ENCODE data around the gene SPOCK1. TPM values are rescaled to one million over a fixed set of nuclear protein-coding genes. Genes with fewer than 3 reads are reported as not detected.

The SPOCK1 gene
- total RNA-seq, 1 experiment from 2014 or later = 10.9 TPM

- Histone ChIP-seq H4K91ac (ENCODE audit: insufficient read length, low read depth, low read length) (no peak overlapping the region), H3K4me2 (ENCODE audit: insufficient read depth, insufficient read length, low read length) (no peak overlapping the region), H2BK20ac (ENCODE audit: low read depth, low read length, poor library complexity, severe bottlenecking) (no peak overlapping the region), H2BK12ac (ENCODE audit: insufficient read length, low read depth, low read length) (no peak overlapping the region), H2BK120ac (ENCODE audit: low read depth, low read length, poor library complexity, severe bottlenecking) (no peak overlapping the region), H2BK5ac (ENCODE audit: insufficient read length, low read length) (no peak overlapping the region), H3K79me1 (ENCODE audit: insufficient read depth, low read depth, low read length, poor library complexity, severe bottlenecking) (no peaks in the 10 kb centered on the region), H2AFZ (ENCODE audit: low read length) (no peak overlapping the region), H3K9me3 (ENCODE audit: control insufficient read depth, low read depth, low read length) (no peaks in the 10 kb centered on the region), H2AK5ac (ENCODE audit: insufficient read length, low read length) (no peak overlapping the region), H4K20me1 (ENCODE audit: control insufficient read depth, insufficient read depth, insufficient read length) (no peaks in the 10 kb centered on the region), H3K14ac (ENCODE audit: insufficient read depth, low read length) (no peak overlapping the region; the same call in 1 of the 2 replicates), H4K5ac (ENCODE audit: insufficient read length, low read depth, low read length) (no peak overlapping the region), H4K8ac (replicated peaks; ENCODE audit: insufficient read length, low read depth, low read length) (no peak overlapping the region), H3K27ac (ENCODE audit: insufficient read length, low read depth, low read length) (no peak overlapping the region), H3T11ph (ENCODE audit: low read length) (no peak overlapping the region), H3K4ac (ENCODE audit: low read depth, low read length) (no peak overlapping the region), H3K23ac (ENCODE audit: insufficient read length, low read depth, low read length) (peak overlapping the region; percentile 70), H3K4me1 (ENCODE audit: insufficient read depth, low read length) (no peaks in the 10 kb centered on the region), H2BK15ac (ENCODE audit: low read depth, low read length) (no peak overlapping the region), H3K18ac (ENCODE audit: insufficient read length, low read depth, low read length) (no peak overlapping the region), H3K56ac (ENCODE audit: insufficient read length, low read depth, low read length) (no peak overlapping the region), H3K9ac (ENCODE audit: extremely low read depth, insufficient read length, low read length) (no peak overlapping the region), H3K23me2 (ENCODE audit: insufficient read length, low read depth, low read length, poor library complexity, severe bottlenecking) (no peaks in the 10 kb centered on the region), H3K27me3 (ENCODE audit: insufficient read depth, low read length) (no peaks in the 10 kb centered on the region), H3K79me2 (ENCODE audit: insufficient read depth, low read length) (no peaks in the 10 kb centered on the region)
- Mint-ChIP-seq H3K36me3 (ENCODE audit: insufficient read depth in 1 of 3, low read depth in 3 of 3) (no peaks in the 10 kb centered on the region), H3K27me3 (ENCODE audit: low read depth) (no peaks in the 10 kb centered on the region; the same call in none of the 2 replicates), H3K4me3 (no peak overlapping the region), H3K27ac (no peak overlapping the region), H3K4me1 (no peaks in the 10 kb centered on the region), H3K9me3 (no peaks in the 10 kb centered on the region; a peak in 1 of 5 replicates)
- TF ChIP-seq, protein P1, sequence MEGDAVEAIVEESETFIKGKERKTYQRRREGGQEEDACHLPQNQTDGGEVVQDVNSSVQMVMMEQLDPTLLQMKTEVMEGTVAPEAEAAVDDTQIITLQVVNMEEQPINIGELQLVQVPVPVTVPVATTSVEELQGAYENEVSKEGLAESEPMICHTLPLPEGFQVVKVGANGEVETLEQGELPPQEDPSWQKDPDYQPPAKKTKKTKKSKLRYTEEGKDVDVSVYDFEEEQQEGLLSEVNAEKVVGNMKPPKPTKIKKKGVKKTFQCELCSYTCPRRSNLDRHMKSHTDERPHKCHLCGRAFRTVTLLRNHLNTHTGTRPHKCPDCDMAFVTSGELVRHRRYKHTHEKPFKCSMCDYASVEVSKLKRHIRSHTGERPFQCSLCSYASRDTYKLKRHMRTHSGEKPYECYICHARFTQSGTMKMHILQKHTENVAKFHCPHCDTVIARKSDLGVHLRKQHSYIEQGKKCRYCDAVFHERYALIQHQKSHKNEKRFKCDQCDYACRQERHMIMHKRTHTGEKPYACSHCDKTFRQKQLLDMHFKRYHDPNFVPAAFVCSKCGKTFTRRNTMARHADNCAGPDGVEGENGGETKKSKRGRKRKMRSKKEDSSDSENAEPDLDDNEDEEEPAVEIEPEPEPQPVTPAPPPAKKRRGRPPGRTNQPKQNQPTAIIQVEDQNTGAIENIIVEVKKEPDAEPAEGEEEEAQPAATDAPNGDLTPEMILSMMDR (conservative IDR thresholded peaks at IDR 0.05) = no peak
- no peak for DNase-seq
- WGBS (ENCODE audit: extremely low coverage, insufficient read length, low lambda C conversion rate) = no CpG with 5 or more reads among the region's 1 CpG
These were observed 105.7 kb downstream of the SPOCK1 start for GRCh38 chr5:137393196-137393993.

Data from H9 (cell line).